ENCODE measurements around the gene R3HDM4.

The R3HDM4 gene

GRCh38 chr19:917323-918151, 4.5 kb upstream of the R3HDM4 start, which contains the start of gene KISS1R:
KISS1R (plus strand) TSS chr19:917333; CDS start chr19:917503, 170 bp downstream.
- DNase-seq (ENCODE audit: low read depth, low spot score), result peak; percentile 79

- DNase-seq (ENCODE audit: low read depth, low spot score), result no peak
Measured at GRCh38 chr19:916645-917322, 3.8 kb upstream of the R3HDM4 start.

GRCh38 chr19:912181-913079, 589 bp downstream of the R3HDM4 start:
- no peak for DNase-seq (ENCODE audit: low read depth, low spot score)

GRCh38 chr19:911197-912033, 1.6 kb downstream of the R3HDM4 start:
- no peak for DNase-seq (ENCODE audit: low read depth, low spot score)

GRCh38 chr19:907183-907853, 5.7 kb downstream of the R3HDM4 start:
- no peak for DNase-seq (ENCODE audit: low read depth, low spot score)

GRCh38 chr19:906480-906879, 6.5 kb downstream of the R3HDM4 start:
- DNase-seq (ENCODE audit: low read depth, low spot score), result no peak

- DNase-seq (ENCODE audit: low read depth, low spot score), result no peak
Measured at GRCh38 chr19:904545-904944, 8.5 kb downstream of the R3HDM4 start.

GRCh38 chr19:903266-903797, 9.7 kb downstream of the R3HDM4 start:
- DNase-seq (ENCODE audit: low read depth, low spot score), result peak; percentile 57

- DNase-seq (ENCODE audit: low read depth, low spot score), result no peak
Measured at GRCh38 chr19:902446-903226, 10.4 kb downstream of the R3HDM4 start.

GRCh38 chr19:902093-902370, 11.0 kb downstream of the R3HDM4 start:
- no peak for DNase-seq (ENCODE audit: low read depth, low spot score)

GRCh38 chr19:901216-902092, 11.6 kb downstream of the R3HDM4 start:
- DNase-seq (ENCODE audit: low read depth, low spot score), result no peak

- DNase-seq (ENCODE audit: low read depth, low spot score), result peak; percentile 45
Measured at GRCh38 chr19:900302-901111, 12.5 kb downstream of the R3HDM4 start.

- no peak for DNase-seq (ENCODE audit: low read depth, low spot score)
Measured at GRCh38 chr19:900043-900301, 13.0 kb downstream of the R3HDM4 start.

GRCh38 chr19:899336-900042, 13.5 kb downstream of the R3HDM4 start:
- DNase-seq (ENCODE audit: low read depth, low spot score), result no peak

GRCh38 chr19:898663-899062, 14.4 kb downstream of the R3HDM4 start:
- DNase-seq (ENCODE audit: low read depth, low spot score), result no peak

GRCh38 chr19:897442-898039, 15.5 kb downstream of the R3HDM4 start:
- DNase-seq (ENCODE audit: low read depth, low spot score), result peak; percentile 61

GRCh38 chr19:896999-897398, 16.0 kb downstream of the R3HDM4 start:
- no peak for DNase-seq (ENCODE audit: low read depth, low spot score)

All from ELF-1 (cell line).